Small intestine (tissue), 7 donors: ENCODE results near the gene WDR90. TPM values are rescaled to one million over a fixed set of nuclear protein-coding genes. Genes with fewer than 3 reads are reported as not detected.

Experiments used
- DNase-seq, 2 donors: peaks; one replicate each; pipeline versions ENCODE4 v3.0.0 to v3.0.0-alpha.2; 2013
- FAIRE-seq: peaks from 2 replicates; lab custom pipeline; 2012; peaks lifted over from hg19 to GRCh38; lab: Jason Lieb, UNC
- H3K27ac ChIP-seq, 3 donors: one replicate each; pipeline ENCODE4 v1.5.1; 2013; ENCODE audit warnings: low read length in 2 of 3, mild to moderate bottlenecking in 2 of 3, control low read depth in 1 of 3, inconsistent platforms in 1 of 3, low read depth in 1 of 3, moderate library complexity in 1 of 3
- H3K27me3 ChIP-seq, 3 donors: one replicate each; pipeline ENCODE4 v1.6.1; 2013; ENCODE audit warnings: low read length in 3 of 3, inconsistent platforms in 1 of 3; ENCODE audit not compliant: control insufficient read depth in 3 of 3, insufficient read depth in 3 of 3
- H3K36me3 ChIP-seq, 3 donors: one replicate each; pipeline ENCODE4 v1.6.1; 2013; ENCODE audit warnings: low read length in 3 of 3, inconsistent platforms in 1 of 3, low read depth in 1 of 3, mild to moderate bottlenecking in 1 of 3, moderate library complexity in 1 of 3; ENCODE audit not compliant: control insufficient read depth in 3 of 3, insufficient read depth in 2 of 3
- H3K4me1 ChIP-seq, 3 donors: one replicate each; pipeline ENCODE4 v1.6.1; 2013; ENCODE audit warnings: low read length in 2 of 3, inconsistent platforms in 1 of 3, low read depth in 1 of 3, mild to moderate bottlenecking in 1 of 3, moderate library complexity in 1 of 3; ENCODE audit not compliant: control insufficient read depth in 3 of 3, insufficient read depth in 2 of 3
- H3K4me3 ChIP-seq, 3 donors: one replicate each; pipeline ENCODE4 v1.5.1; 2013; ENCODE audit warnings: low read length in 3 of 3, control low read depth in 1 of 3, inconsistent platforms in 1 of 3, low read depth in 1 of 3, mild to moderate bottlenecking in 1 of 3, moderate library complexity in 1 of 3
- H3K9me3 ChIP-seq, 2 donors: one replicate each; pipeline ENCODE4 v1.6.1; 2013; ENCODE audit warnings: low read depth in 1 of 2, low read length in 1 of 2; ENCODE audit not compliant: control insufficient read depth in 2 of 2, insufficient read depth in 1 of 2
- WGBS, 3 donors: extraction: QIAGEN DNeasy Blood & Tissue Kit; methylation state at CpG; one replicate each; pipeline ENCODE4 v1.1.7; 2013; 5-methylcytosine and 5-hydroxymethylcytosine counted together
- polyA plus RNA-seq, 4 donors: library from polyadenylated mRNA; stranded (reverse) in 3 of 4; unstranded in 1 of 4; fragments of 200-250 nt in 3 of 4; fragments of 120-200 nt in 1 of 4; gene quantifications; one replicate each; pipeline versions ENCODE4 v1.2.1 to v1.2.3, GENCODE V29; 2013
- donor health status: healthy with polysubstance abuse.
- donor health status: control.
- donor health status: control.
- donor health status: Bipolar disorder and iron deficiency.
- donor health status: healthy.

The WDR90 gene
- polyA plus RNA-seq, 4 donors = 15.7 to 36.5 (median 25.6) TPM

- FAIRE-seq (no peak), DNase-seq (peak; percentile 16 to 52)
- 28 to 66% (median 38%) methylated on average over 24 to 25 of the region's 25 CpGs for WGBS, 3 donors
- Histone ChIP-seq H3K4me1 (peaks cover 0 to 61% (median 5%) of the 10 kb centered on the region in 3 donors), H3K4me3 (peak overlapping the region; percentile 6 to 42 (median 28)), H3K36me3 (peaks cover 0 to 81% (median 0%) of the 10 kb centered on the region in 3 donors), H3K27ac (peak overlapping the region; percentile 86 to 98 (median 97)), H3K27me3 (no peaks in the 10 kb centered on the region), H3K9me3 (no peaks in the 10 kb centered on the region)
Measured at GRCh38 chr16:647173-647902, 1.8 kb upstream of the WDR90 start.

DNA sequence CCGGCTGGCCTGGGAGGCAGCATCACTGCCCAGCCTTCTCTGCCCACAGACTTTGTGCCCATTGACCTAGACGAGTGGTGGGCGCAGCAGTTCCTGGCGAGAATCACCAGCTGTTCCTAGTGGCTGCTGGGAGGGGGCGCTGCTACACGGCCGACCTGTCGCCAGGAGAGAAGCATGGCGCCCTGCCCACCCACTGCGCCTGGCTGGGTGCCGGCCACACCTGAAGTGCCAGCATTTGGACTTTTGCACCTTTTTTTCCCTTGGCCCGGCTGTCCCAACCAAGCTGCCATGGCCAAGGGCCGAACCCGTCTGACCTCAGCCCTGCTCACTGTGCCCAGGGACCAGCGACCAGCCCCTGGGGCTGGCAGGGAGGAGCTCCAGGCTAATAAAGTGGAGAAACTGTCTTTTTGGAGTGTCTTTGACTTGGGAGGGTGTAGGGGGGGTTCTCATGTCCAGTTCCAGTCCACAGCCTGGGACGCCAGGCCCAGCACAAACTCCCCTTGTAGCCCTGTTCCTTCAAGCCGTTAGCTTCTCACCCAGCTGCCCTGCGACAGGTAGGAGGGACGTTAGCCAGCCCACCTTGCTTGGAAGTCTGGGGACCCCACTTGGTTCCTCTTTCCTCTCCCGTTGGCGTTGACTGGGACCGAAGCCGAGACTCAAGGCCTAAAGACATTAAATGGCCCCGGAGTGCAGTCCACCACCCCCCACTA lies 939 bp upstream of the WDR90 start:
- WGBS, 3 donors = 14 to 21% (median 14%) methylated on average over 22 to 24 of the region's 24 CpGs
- no peak for FAIRE-seq
- H3K4me1 ChIP-seq = peaks cover 0 to 53% (median 5%) of the 10 kb centered on the region in 3 donors

GRCh38 chr16:649631-650030 lies 466 bp downstream of the WDR90 start:
- Histone ChIP-seq H3K36me3 (peaks cover 0 to 82% (median 0%) of the 10 kb centered on the region in 3 donors), H3K4me3 (peak overlapping the region; percentile 30 to 80 (median 60)), H3K27me3 (no peaks in the 10 kb centered on the region), H3K9me3 (no peaks in the 10 kb centered on the region), H3K4me1 (peaks cover 0 to 47% (median 2%) of the 10 kb centered on the region in 3 donors), H3K27ac (no peak overlapping the region)
- DNase-seq (no peak), FAIRE-seq (no peak)
- WGBS, 3 donors = 1 to 3% (median 2%) methylated on average over 9 to 44 of the region's 44 CpGs

More for the DNA sequence above, 939 bp upstream of the WDR90 start:
- H3K27ac ChIP-seq = peak overlapping the region; percentile 86 to 98 (median 97)
- DNase-seq = peak; percentile 57 to 92
- H3K27me3 ChIP-seq = no peaks in the 10 kb centered on the region
- no peaks in the 10 kb centered on the region for H3K9me3 ChIP-seq
- H3K4me3 ChIP-seq = peak overlapping the region; percentile 39 to 80 (median 42)
- H3K36me3 ChIP-seq = peaks cover 0 to 84% (median 0%) of the 10 kb centered on the region in 3 donors

DNA sequence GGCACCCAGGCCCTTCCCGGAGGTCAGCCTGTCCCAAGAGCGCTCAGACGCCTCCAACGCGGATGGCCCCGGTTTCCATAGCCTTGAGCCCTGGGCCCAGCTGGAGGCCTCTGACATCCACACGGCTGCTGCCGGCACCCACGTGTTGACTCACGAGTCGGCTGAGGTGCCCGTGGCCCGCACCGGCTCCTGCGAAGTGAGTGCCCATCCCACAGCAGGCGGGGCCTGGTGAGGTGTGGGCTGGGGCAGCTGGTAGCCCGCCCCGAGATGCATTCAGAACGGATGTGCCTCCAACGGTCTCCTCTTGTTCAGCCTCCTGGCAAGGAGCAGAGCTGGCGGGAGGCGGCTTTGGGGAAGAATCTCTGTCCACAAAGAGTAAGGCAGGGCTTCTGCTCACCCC lies 2.7 kb downstream of the WDR90 start:
- H3K9me3 ChIP-seq = no peaks in the 10 kb centered on the region
- FAIRE-seq = no peak
- 92 to 93% (median 93%) methylated on average over 16 to 22 of the region's 22 CpGs for WGBS, 3 donors
- H3K27ac ChIP-seq = no peak overlapping the region
- no peaks in the 10 kb centered on the region for H3K27me3 ChIP-seq
- H3K4me3 ChIP-seq = no peak overlapping the region
- DNase-seq = no peak
- peaks cover 0 to 28% (median 0%) of the 10 kb centered on the region in 3 donors for H3K4me1 ChIP-seq
- peaks cover 0 to 82% (median 0%) of the 10 kb centered on the region in 3 donors for H3K36me3 ChIP-seq

DNA sequence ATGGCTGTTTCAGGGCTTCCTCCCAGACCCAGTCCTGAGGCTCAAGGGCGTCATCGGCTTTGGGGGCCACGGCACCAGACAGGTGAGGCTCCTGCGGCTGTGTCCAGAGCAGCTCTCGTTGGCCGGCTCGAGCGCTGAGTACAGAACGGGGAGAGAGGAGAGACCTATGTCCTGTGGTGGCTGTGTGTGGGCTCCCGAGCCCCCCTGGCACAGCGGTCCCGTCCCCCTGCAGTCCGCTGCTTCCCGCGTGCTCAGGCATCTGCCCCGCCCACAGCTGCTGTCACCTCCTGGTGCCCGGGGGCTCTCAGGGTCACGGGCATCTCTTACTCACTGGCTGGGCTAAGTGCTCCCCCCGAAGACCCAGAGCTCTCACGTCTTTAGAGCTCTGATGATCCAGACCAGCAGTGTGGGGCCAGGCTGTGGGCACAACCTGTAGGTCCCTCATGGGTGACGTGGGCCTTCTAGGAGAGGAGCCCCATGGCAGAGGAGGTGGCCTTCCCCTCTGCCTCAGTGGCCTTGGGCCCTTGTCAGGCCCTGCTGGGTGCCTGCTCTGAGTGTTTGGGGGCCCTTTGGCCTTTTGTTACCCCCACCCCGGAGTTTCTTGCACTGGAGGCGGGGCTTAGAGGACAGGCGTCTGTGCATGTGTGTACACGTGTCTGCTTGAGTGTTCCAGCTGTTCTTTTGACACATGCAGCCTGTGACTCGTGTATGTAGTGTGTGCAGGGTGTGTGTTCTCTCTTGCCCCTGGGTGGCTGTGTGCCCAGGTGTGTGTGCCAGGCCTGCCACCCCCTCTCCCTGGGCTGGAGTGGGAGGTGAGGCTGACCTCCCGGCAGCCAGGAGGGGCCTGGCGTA lies 3.5 kb downstream of the WDR90 start:
- Histone ChIP-seq H3K4me1 (peaks cover 0 to 19% (median 0%) of the 10 kb centered on the region in 3 donors), H3K36me3 (peaks cover 0 to 82% (median 0%) of the 10 kb centered on the region in 3 donors), H3K27ac (no peak overlapping the region), H3K9me3 (no peaks in the 10 kb centered on the region), H3K27me3 (no peaks in the 10 kb centered on the region), H3K4me3 (no peak overlapping the region)
- FAIRE-seq (no peak), DNase-seq (no peak)
- 87 to 89% (median 88%) methylated on average over 23 to 28 of the region's 28 CpGs for WGBS, 3 donors

DNA sequence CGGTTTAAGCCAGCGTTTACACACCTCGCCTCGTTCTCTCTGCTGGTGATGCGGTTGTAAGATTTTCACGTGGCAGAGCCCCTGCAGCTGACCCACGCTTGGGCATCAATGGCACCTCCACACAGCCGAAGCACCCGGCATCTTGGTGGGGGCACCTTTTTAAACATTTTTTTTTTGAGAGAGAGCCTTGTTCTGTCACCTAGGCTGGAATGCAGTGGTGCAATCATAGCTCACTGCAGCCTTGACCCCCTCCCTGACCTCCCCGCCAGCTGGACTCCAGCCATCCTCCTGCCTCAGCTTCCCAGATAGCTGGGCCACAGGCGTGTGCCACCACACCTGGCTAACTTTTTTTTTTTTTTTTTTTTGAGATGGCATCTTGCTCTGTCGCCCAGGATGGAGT lies 4.9 kb downstream of the WDR90 start:
- Histone ChIP-seq H3K4me1 (peaks cover 0 to 8% (median 0%) of the 10 kb centered on the region in 3 donors), H3K9me3 (no peaks in the 10 kb centered on the region), H3K36me3 (peaks cover 0 to 86% (median 0%) of the 10 kb centered on the region in 3 donors), H3K4me3 (no peak overlapping the region), H3K27me3 (no peaks in the 10 kb centered on the region), H3K27ac (no peak overlapping the region)
- WGBS, 3 donors = 91 to 92% (median 91%) methylated on average over 12 of the region's 12 CpGs
- DNase-seq (no peak), FAIRE-seq (no peak)

GRCh38 chr16:657487-657886 lies 8.3 kb downstream of the WDR90 start:
- Histone ChIP-seq H3K36me3 (peaks cover 0 to 89% (median 0%) of the 10 kb centered on the region in 3 donors), H3K27ac (no peak overlapping the region), H3K27me3 (no peaks in the 10 kb centered on the region), H3K9me3 (no peaks in the 10 kb centered on the region), H3K4me1 (peaks cover 0 to 17% (median 0%) of the 10 kb centered on the region in 3 donors), H3K4me3 (no peak overlapping the region)
- DNase-seq (no peak), FAIRE-seq (no peak)
- 93 to 98% (median 96%) methylated on average over 14 to 22 of the region's 22 CpGs for WGBS, 3 donors
